ENCODE results near the gene UPK3A. TPM values are rescaled to one million over a fixed set of nuclear protein-coding genes. Genes with fewer than 3 reads are reported as not detected.

Gene UPK3A
- polyA plus RNA-seq, 1 of the 3 experiments (the other 2 are of a cell fraction), result not detected

DNA sequence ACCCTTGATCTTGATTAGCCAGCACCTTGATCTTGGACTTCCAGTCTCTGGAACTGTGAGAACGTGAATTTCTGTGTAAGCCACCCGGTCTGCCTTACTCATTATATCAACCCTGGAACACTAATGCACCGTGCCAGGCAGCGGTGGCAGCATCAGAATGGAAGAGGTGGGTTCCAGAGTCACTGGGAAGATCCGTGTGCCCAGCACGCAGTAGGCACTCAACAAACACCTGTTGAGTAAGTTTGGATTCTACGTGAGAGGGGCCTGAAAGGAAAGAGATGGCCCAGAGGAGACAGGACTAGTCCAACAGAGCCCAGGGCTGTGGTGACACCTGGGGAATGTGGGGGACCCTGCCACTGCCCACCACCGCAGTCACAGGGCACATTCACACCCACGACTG, 6.6 kb upstream of the UPK3A start:
- CTCF ChIA-PET, result no interaction called here
- 78% methylated on average over 7 of the region's 9 CpGs for WGBS (ENCODE audit: low lambda C conversion rate)
- no peaks in the 10 kb centered on the region for H3F3A ChIP-seq (replicated peaks; ENCODE audit: insufficient read depth)
- H2AFZ ChIP-seq (ENCODE audit: low read depth), result no peak overlapping the region
- no peaks in the 10 kb centered on the region for H3K27me3 ChIP-seq (ENCODE audit: insufficient read depth)
- no peaks in the 10 kb centered on the region for H3K36me3 ChIP-seq (replicated peaks in 1 of 2; ENCODE audit: control insufficient read depth in 1 of 2, insufficient read depth in 2 of 2, low read length in 1 of 2)
- DNase-seq, result no peak
- no peak overlapping the region for H3K27ac ChIP-seq (ENCODE audit: low read depth in 2 of 2, low read length in 1 of 2)
- POLR2A ChIA-PET, result no interaction called here
- H4K20me1 ChIP-seq (ENCODE audit: insufficient read depth), result no peaks in the 10 kb centered on the region
- no peak overlapping the region for H3K4me2 ChIP-seq
- no peaks in the 10 kb centered on the region for H3K79me2 ChIP-seq (ENCODE audit: insufficient read depth)
- no peaks in the 10 kb centered on the region for H3K9me3 ChIP-seq
- H3K4me1 ChIP-seq (ENCODE audit: control insufficient read depth in 1 of 2, insufficient read depth in 2 of 2, low read depth in 1 of 2, low read length in 1 of 2), result no peaks in the 10 kb centered on the region; a peak in 1 of 4 replicates
- H3K4me3 ChIP-seq (ENCODE audit: low read depth in 2 of 2, low read length in 1 of 2), result no peak overlapping the region
- no peaks in the 10 kb centered on the region for H3K9me2 ChIP-seq
- H3K9ac ChIP-seq, result no peak overlapping the region
- TF ChIP-seq FOXM1 (IDR thresholded peaks at IDR 0.05; ENCODE audit: low read depth), result no peak
- TF ChIP-seq SMC3 (IDR thresholded peaks at IDR 0.05; ENCODE audit: low read depth, low read length), result no peak
- TF ChIP-seq RAD21 (IDR thresholded peaks at IDR 0.05; ENCODE audit: low read length), result no peak
- no peak for TF ChIP-seq RCOR1 (IDR thresholded peaks at IDR 0.05; ENCODE audit: low read length)
- no peak for TF ChIP-seq TCF12 (IDR thresholded peaks at IDR 0.05)
- TF ChIP-seq RFX5 (IDR thresholded peaks at IDR 0.05; ENCODE audit: low read length), result no peak
- no peak for TF ChIP-seq TEAD4 (IDR thresholded peaks at IDR 0.05; ENCODE audit: borderline replicate concordance, insufficient read depth)
- TF ChIP-seq GATA2 (CRISPR knock-in tag; IDR thresholded peaks at IDR 0.05), result no peak
- TF ChIP-seq, protein P1, sequence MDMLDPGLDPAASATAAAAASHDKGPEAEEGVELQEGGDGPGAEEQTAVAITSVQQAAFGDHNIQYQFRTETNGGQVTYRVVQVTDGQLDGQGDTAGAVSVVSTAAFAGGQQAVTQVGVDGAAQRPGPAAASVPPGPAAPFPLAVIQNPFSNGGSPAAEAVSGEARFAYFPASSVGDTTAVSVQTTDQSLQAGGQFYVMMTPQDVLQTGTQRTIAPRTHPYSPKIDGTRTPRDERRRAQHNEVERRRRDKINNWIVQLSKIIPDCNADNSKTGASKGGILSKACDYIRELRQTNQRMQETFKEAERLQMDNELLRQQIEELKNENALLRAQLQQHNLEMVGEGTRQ (IDR thresholded peaks at IDR 0.05; ENCODE audit: borderline replicate concordance, low read depth, low read length), result no peak
- TF ChIP-seq CHD2 (IDR thresholded peaks at IDR 0.05; ENCODE audit: low read length, partially characterized antibody), result no peak
- TF ChIP-seq SIN3A (IDR thresholded peaks at IDR 0.05; ENCODE audit: borderline replicate concordance, low read depth, low read length), result no peak

DNA sequence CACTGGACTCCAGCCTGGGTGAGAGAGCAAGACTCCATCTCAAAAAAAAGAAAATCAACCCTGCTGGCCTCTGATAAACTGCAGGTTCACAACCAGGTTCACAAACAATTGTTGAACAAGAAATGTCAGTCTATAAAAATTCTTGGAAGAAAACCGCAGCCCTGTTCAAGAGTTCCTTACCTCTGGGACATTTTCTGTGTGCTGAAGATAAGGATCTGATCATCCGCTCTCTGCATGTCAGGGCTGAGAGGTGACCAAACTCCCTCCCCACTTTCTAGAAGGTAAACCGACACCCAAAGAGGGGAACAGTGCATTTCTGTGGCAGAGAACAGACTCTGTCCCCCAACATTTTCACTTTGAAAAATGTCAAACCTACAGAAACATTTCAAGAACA, 4.2 kb upstream of the UPK3A start:
- Histone ChIP-seq H3K4me3 (ENCODE audit: low read depth in 2 of 2, low read length in 1 of 2) (no peak overlapping the region), H3K9me2 (no peaks in the 10 kb centered on the region), H3F3A (replicated peaks; ENCODE audit: insufficient read depth) (no peaks in the 10 kb centered on the region), H3K79me2 (ENCODE audit: insufficient read depth) (no peaks in the 10 kb centered on the region), H2AFZ (ENCODE audit: low read depth) (no peak overlapping the region), H3K9ac (no peak overlapping the region), H4K20me1 (ENCODE audit: insufficient read depth) (no peaks in the 10 kb centered on the region), H3K9me3 (no peaks in the 10 kb centered on the region), H3K4me2 (no peak overlapping the region), H3K27ac (ENCODE audit: low read depth in 2 of 2, low read length in 1 of 2) (no peak overlapping the region), H3K4me1 (ENCODE audit: control insufficient read depth in 1 of 2, insufficient read depth in 2 of 2, low read depth in 1 of 2, low read length in 1 of 2) (peaks cover 0 to 3% of the 10 kb centered on the region in 2 experiments; a peak in 1 of 4 replicates), H3K36me3 (replicated peaks in 1 of 2; ENCODE audit: control insufficient read depth in 1 of 2, insufficient read depth in 2 of 2, low read length in 1 of 2) (no peaks in the 10 kb centered on the region), H3K27me3 (ENCODE audit: insufficient read depth) (peaks cover 6% of the 10 kb centered on the region; the same call in 1 of the 2 replicates)
- TF ChIP-seq NRF1 (IDR thresholded peaks at IDR 0.05; ENCODE audit: low read depth, low read length) (no peak), RCOR1 (IDR thresholded peaks at IDR 0.05; ENCODE audit: low read length) (no peak), SMC3 (IDR thresholded peaks at IDR 0.05; ENCODE audit: low read depth, low read length) (no peak), GATA2 (CRISPR knock-in tag; IDR thresholded peaks at IDR 0.05) (no peak), YY1 (IDR thresholded peaks at IDR 0.05; ENCODE audit: low read depth) (no peak)
- DNase-seq, result no peak
- 85% methylated on average over 3 of the region's 3 CpGs for WGBS (ENCODE audit: low lambda C conversion rate)
- POLR2A ChIA-PET, result no interaction called here
- CTCF ChIA-PET, result no interaction called here

DNA sequence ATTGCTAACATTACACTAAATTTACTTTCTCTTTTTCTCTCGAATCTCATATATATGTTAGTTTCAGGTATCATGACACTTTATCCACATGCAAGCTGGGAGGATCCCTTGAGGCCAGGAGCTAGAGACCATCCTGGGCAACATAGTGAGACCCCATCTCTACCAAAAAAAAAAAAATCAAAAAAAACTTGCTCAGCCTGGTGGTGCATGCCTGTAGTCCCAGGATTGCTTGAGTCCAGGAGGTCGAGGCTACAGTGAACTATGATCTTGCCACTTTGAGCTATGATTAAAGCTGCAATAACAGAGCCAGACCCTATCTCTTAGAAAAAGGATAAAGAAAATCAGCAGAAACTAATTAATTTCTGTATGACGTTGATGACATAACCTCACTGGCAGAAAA, 3.7 kb upstream of the UPK3A start:
- H3K79me2 ChIP-seq (ENCODE audit: insufficient read depth), result no peaks in the 10 kb centered on the region
- POLR2A ChIA-PET, result no interaction called here
- no peak overlapping the region for H3K9ac ChIP-seq
- H3K27me3 ChIP-seq (ENCODE audit: insufficient read depth), result peaks cover 6% of the 10 kb centered on the region; the same call in 1 of the 2 replicates
- no peaks in the 10 kb centered on the region for H3K36me3 ChIP-seq (replicated peaks in 1 of 2; ENCODE audit: control insufficient read depth in 1 of 2, insufficient read depth in 2 of 2, low read length in 1 of 2)
- no peak for DNase-seq
- H3K27ac ChIP-seq (ENCODE audit: low read depth in 2 of 2, low read length in 1 of 2), result no peak overlapping the region
- CTCF ChIA-PET, result no interaction called here
- H2AFZ ChIP-seq (ENCODE audit: low read depth), result no peak overlapping the region
- H3K4me2 ChIP-seq, result no peak overlapping the region
- no peaks in the 10 kb centered on the region for H3K9me3 ChIP-seq
- H4K20me1 ChIP-seq (ENCODE audit: insufficient read depth), result no peaks in the 10 kb centered on the region
- H3K9me2 ChIP-seq, result no peaks in the 10 kb centered on the region
- H3K4me1 ChIP-seq (ENCODE audit: control insufficient read depth in 1 of 2, insufficient read depth in 2 of 2, low read depth in 1 of 2, low read length in 1 of 2), result peaks cover 0 to 3% of the 10 kb centered on the region in 2 experiments; a peak in 1 of 4 replicates
- H3F3A ChIP-seq (replicated peaks; ENCODE audit: insufficient read depth), result no peaks in the 10 kb centered on the region
- WGBS (ENCODE audit: low lambda C conversion rate), result 66% methylated on average over 3 of the region's 3 CpGs
- no peak overlapping the region for H3K4me3 ChIP-seq (ENCODE audit: low read depth in 2 of 2, low read length in 1 of 2)
- TF ChIP-seq, protein P2, sequence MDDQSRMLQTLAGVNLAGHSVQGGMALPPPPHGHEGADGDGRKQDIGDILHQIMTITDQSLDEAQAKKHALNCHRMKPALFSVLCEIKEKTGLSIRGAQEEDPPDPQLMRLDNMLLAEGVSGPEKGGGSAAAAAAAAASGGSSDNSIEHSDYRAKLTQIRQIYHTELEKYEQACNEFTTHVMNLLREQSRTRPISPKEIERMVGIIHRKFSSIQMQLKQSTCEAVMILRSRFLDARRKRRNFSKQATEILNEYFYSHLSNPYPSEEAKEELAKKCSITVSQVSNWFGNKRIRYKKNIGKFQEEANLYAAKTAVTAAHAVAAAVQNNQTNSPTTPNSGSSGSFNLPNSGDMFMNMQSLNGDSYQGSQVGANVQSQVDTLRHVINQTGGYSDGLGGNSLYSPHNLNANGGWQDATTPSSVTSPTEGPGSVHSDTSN (IDR thresholded peaks at IDR 0.05), result no peak
- TF ChIP-seq SMC3 (IDR thresholded peaks at IDR 0.05; ENCODE audit: low read depth, low read length) (no peak), RXRA (IDR thresholded peaks at IDR 0.05; ENCODE audit: borderline replicate concordance, low read depth) (no peak), TAF1 (IDR thresholded peaks at IDR 0.05; ENCODE audit: borderline replicate concordance, low read depth, low read length) (no peak), POLR2AphosphoS5 (IDR thresholded peaks at IDR 0.05; ENCODE audit: low read depth, low read length) (no peak), RCOR1 (IDR thresholded peaks at IDR 0.05; ENCODE audit: low read length) (no peak), SIN3A (IDR thresholded peaks at IDR 0.05; ENCODE audit: borderline replicate concordance, low read depth, low read length) (no peak), TCF12 (IDR thresholded peaks at IDR 0.05) (no peak), EP300 (IDR thresholded peaks at IDR 0.05; ENCODE audit: borderline replicate concordance in 1 of 2, low read depth in 1 of 2, low read length in 1 of 2) (no peak), NFIC (IDR thresholded peaks at IDR 0.05; ENCODE audit: borderline replicate concordance) (no peak), ELF1 (IDR thresholded peaks at IDR 0.05) (no peak), CHD2 (IDR thresholded peaks at IDR 0.05; ENCODE audit: low read length, partially characterized antibody) (no peak)

All from SK-N-SH (cell line).